BJ (cell line): ENCODE measurements around the gene NTN3. TPM values are rescaled to one million over a fixed set of nuclear protein-coding genes. Genes with fewer than 3 reads are reported as not detected.
A peak's percentile ranks its signal among the peaks of the same experiment; 100 is the strongest.

Source experiments
- CTCF ChIA-PET: fragments of 350-600 bp; formaldehyde crosslinking; extraction: SDS; loops from one replicate; lab custom pipeline; 2021; ENCODE audit warnings: antibody characterized with exemption, inconsistent platforms; lab: Yijun Ruan, JAX
- POLR2A ChIA-PET: fragments of 300-600 bp; sonication (Branson Sonifier 250); formaldehyde crosslinking; extraction: SDS; loops from one replicate; lab custom pipeline; 2021; ENCODE audit warnings: antibody characterized with exemption; lab: Charles Lee
- DNase-seq: peaks from one replicate; pipeline ENCODE4 v3.0.0-alpha.2; 2011; ENCODE audit warnings: low read depth
- H3K27me3 ChIP-seq: 2 replicates; pipeline ENCODE4 v1.6.0; 2011; ENCODE audit warnings: low read length; ENCODE audit not compliant: control insufficient read depth, insufficient read depth
- H3K36me3 ChIP-seq: 2 replicates; pipeline ENCODE4 v1.5.1; 2011; ENCODE audit warnings: low read length; ENCODE audit not compliant: control insufficient read depth, insufficient read depth
- H3K4me3 ChIP-seq: 2 replicates; pipeline ENCODE4 v1.5.1; 2011; ENCODE audit warnings: low read depth, mild to moderate bottlenecking, control low read depth, low read length
- polyA plus RNA-seq: library from polyadenylated mRNA; depleted of rRNA; stranded (reverse); fragments of >200 nt; gene quantifications from 2 replicates; pipeline ENCODE4 v1.2.3, GENCODE V29; 2011
- TF ChIP-seq, protein P1 (sequence below): IDR thresholded peaks from 2 replicates; pipeline ENCODE4 v1.5.1; 2011; ENCODE audit warnings: low read depth, mild to moderate bottlenecking, control low read depth, inconsistent platforms, low read length, moderate library complexity; ENCODE audit not compliant: insufficient read depth

Gene NTN3
- polyA plus RNA-seq, 1 experiment: 0.09 TPM

DNA sequence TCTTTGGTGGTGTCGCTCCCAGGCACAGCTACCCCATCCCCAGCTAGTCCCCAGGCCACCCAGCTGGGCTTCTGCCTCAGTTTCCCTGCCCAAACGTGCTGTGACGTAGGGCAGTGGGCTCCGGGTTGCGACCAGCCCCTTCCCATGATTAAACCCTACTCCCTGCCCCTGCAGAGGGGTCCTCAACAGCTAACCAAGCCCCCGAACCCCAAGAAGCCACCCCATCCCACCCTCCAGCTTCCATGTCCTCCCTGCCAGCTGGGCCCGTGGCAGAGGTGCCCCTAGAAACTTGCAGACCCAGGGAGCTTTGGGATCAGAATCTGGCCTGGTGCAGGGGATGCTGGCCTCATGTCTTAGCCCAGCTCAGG lies 879 bp upstream of the NTN3 start:
- POLR2A ChIA-PET: no interaction called here
- Histone ChIP-seq H3K36me3 (no peaks in the 10 kb centered on the region; the same call in 1 of the 2 replicates), H3K27me3 (no peaks in the 10 kb centered on the region), H3K4me3 (no peak overlapping the region)
- TF ChIP-seq, protein P1, sequence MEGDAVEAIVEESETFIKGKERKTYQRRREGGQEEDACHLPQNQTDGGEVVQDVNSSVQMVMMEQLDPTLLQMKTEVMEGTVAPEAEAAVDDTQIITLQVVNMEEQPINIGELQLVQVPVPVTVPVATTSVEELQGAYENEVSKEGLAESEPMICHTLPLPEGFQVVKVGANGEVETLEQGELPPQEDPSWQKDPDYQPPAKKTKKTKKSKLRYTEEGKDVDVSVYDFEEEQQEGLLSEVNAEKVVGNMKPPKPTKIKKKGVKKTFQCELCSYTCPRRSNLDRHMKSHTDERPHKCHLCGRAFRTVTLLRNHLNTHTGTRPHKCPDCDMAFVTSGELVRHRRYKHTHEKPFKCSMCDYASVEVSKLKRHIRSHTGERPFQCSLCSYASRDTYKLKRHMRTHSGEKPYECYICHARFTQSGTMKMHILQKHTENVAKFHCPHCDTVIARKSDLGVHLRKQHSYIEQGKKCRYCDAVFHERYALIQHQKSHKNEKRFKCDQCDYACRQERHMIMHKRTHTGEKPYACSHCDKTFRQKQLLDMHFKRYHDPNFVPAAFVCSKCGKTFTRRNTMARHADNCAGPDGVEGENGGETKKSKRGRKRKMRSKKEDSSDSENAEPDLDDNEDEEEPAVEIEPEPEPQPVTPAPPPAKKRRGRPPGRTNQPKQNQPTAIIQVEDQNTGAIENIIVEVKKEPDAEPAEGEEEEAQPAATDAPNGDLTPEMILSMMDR: no peak
- DNase-seq: no peak
- CTCF ChIA-PET: interaction anchor here (0.6 to 1.3 kb wide), 4 partner anchors 13 to 130 kb away, joined by 3 to 4 read pairs (median 3); partner anchors contain the start of gene ABCA3

DNA sequence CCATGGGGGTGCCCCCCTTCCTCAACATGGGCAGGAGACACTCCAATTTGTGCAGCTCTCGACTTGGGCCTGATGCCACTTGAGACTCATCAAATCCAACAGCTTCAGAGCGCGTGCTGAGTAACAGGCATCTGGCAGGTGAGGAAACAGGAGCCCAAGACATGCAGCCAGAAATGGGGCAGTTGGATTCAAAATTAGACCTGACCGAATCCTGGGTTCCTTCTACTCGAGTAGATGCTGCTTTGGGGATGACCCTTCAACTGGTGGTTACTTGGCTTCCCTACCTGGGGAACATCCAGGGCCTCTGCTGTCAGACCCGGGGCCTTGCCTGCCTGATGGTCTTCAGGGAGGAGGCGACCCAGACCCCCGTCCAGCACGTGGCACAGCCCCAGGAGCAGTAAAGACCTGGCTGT lies 488 bp upstream of the NTN3 start:
- DNase-seq: no peak
- POLR2A ChIA-PET: no interaction called here
- CTCF ChIA-PET: interaction anchor here (0.6 to 1.3 kb wide), 4 partner anchors 12 to 131 kb away, joined by 3 to 4 read pairs (median 3); partner anchors contain the start of gene ABCA3
- H3K36me3 ChIP-seq: no peaks in the 10 kb centered on the region; the same call in 1 of the 2 replicates
- TF ChIP-seq, protein P1: no peak
- H3K4me3 ChIP-seq: no peak overlapping the region
- no peaks in the 10 kb centered on the region for H3K27me3 ChIP-seq

DNA sequence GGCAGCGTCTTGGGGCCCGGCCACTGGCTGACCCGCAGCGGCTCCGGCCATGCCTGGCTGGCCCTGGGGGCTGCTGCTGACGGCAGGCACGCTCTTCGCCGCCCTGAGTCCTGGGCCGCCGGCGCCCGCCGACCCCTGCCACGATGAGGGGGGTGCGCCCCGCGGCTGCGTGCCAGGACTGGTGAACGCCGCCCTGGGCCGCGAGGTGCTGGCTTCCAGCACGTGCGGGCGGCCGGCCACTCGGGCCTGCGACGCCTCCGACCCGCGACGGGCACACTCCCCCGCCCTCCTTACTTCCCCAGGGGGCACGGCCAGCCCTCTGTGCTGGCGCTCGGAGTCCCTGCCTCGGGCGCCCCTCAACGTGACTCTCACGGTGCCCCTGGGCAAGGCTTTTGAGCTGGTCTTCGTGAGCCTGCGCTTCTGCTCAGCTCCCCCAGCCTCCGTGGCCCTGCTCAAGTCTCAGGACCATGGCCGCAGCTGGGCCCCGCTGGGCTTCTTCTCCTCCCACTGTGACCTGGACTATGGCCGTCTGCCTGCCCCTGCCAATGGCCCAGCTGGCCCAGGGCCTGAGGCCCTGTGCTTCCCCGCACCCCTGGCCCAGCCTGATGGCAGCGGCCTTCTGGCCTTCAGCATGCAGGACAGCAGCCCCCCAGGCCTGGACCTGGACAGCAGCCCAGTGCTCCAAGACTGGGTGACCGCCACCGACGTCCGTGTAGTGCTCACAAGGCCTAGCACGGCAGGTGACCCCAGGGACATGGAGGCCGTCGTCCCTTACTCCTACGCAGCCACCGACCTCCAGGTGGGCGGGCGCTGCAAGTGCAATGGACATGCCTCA lies 773 bp downstream of the NTN3 start:
- CTCF ChIA-PET: interaction anchor here (1.1 kb wide), 1 partner anchor 11 kb away, joined by 3 read pairs; no protein-coding TSS in a partner anchor

DNA sequence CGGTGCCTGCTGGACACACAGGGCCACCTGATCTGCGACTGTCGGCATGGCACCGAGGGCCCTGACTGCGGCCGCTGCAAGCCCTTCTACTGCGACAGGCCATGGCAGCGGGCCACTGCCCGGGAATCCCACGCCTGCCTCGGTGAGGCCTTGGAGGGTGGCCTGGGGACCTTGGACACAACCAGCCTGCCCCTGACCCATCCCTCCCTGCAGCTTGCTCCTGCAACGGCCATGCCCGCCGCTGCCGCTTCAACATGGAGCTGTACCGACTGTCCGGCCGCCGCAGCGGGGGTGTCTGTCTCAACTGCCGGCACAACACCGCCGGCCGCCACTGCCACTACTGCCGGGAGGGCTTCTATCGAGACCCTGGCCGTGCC lies 1.4 kb downstream of the NTN3 start:
- CTCF ChIA-PET: interaction anchor here (1.0 kb wide), 1 partner anchor 11 kb away, joined by 5 read pairs; no protein-coding TSS in a partner anchor
- TF ChIP-seq, protein P1: no peak
- Histone ChIP-seq H3K27me3 (no peaks in the 10 kb centered on the region), H3K36me3 (no peaks in the 10 kb centered on the region; the same call in 1 of the 2 replicates), H3K4me3 (no peak overlapping the region)
- POLR2A ChIA-PET: no interaction called here
- no peak for DNase-seq

More for the DNA sequence above, 773 bp downstream of the NTN3 start:
- POLR2A ChIA-PET: no interaction called here
- TF ChIP-seq, protein P1: no peak
- no peak for DNase-seq
- H3K36me3 ChIP-seq: no peaks in the 10 kb centered on the region; the same call in 1 of the 2 replicates
- no peaks in the 10 kb centered on the region for H3K27me3 ChIP-seq
- H3K4me3 ChIP-seq: peak overlapping the region; percentile 17

DNA sequence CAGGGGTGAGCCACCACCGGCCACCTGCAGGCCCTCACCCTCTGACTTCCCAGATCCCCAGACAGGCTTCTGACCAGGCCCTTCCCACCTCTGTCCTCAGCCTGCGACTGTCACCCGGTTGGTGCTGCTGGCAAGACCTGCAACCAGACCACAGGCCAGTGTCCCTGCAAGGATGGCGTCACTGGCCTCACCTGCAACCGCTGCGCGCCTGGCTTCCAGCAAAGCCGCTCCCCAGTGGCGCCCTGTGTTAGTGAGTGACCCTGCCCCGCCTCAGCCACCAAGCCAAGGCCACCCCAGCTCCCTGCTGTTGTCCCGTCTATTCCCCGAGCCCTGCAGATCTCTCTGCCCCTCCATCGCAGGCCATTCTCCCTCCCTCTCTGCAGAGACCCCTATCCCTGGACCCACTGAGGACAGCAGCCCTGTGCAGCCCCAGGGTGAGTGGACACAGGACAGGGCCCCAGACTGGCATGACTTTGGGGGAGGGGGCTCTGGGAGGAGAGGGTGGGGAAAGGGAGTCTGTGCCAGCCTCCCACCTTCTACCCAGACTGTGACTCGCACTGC lies 1.9 kb downstream of the NTN3 start:
- Histone ChIP-seq H3K36me3 (no peaks in the 10 kb centered on the region; the same call in 1 of the 2 replicates), H3K4me3 (no peak overlapping the region), H3K27me3 (no peaks in the 10 kb centered on the region)
- no peak for DNase-seq
- TF ChIP-seq, protein P1: no peak
- ChIA-PET POLR2A (no interaction called here), CTCF (interaction anchor here (0.7 to 1.0 kb wide), 2 partner anchors 10 to 29 kb away, joined by 3 to 5 read pairs; no protein-coding TSS in a partner anchor)
